GM06990 (cell line): ENCODE measurements around the gene SYNDIG1.

Experiments
- DNase-seq: peaks from one replicate; pipeline ENCODE4 v3.0.0-alpha.2; 2011; ENCODE audit not compliant: insufficient read length; ENCODE audit errors: extremely low read depth
- H3K27me3 ChIP-seq: replicated peaks from 2 replicates; pipeline ENCODE4 v1.6.0; 2011; ENCODE audit warnings: low read length; ENCODE audit not compliant: control insufficient read depth, insufficient read depth
- H3K36me3 ChIP-seq: 2 replicates; pipeline ENCODE4 v1.5.1; 2011; ENCODE audit warnings: low read length; ENCODE audit not compliant: control insufficient read depth, insufficient read depth
- H3K4me3 ChIP-seq: replicated peaks from 2 replicates; pipeline ENCODE4 v1.5.1; 2011; ENCODE audit warnings: low read depth, mild to moderate bottlenecking, control low read depth, low read length
- CTCF ChIP-seq: IDR thresholded peaks from 2 replicates; pipeline ENCODE4 v1.5.1; 2011; ENCODE audit warnings: low read length, control low read depth, mild to moderate bottlenecking, inconsistent platforms; ENCODE audit not compliant: insufficient read depth, poor library complexity, severe bottlenecking

The SYNDIG1 gene

GRCh38 chr20:24651171-24651975 lies 181.9 kb downstream of the SYNDIG1 start:
- TF ChIP-seq CTCF: no peak
- Histone ChIP-seq H3K36me3 (no peaks in the 10 kb centered on the region), H3K27me3 (no peaks in the 10 kb centered on the region), H3K4me3 (no peak overlapping the region)
- DNase-seq: no peak

GRCh38 chr20:24651976-24652345 lies 182.5 kb downstream of the SYNDIG1 start:
- TF ChIP-seq CTCF: no peak
- no peaks in the 10 kb centered on the region for H3K27me3 ChIP-seq

GRCh38 chr20:24653306-24653705 lies 183.9 kb downstream of the SYNDIG1 start:
- Histone ChIP-seq H3K27me3 (no peaks in the 10 kb centered on the region), H3K36me3 (no peaks in the 10 kb centered on the region), H3K4me3 (no peak overlapping the region)
- DNase-seq: no peak
- TF ChIP-seq CTCF: no peak

More at GRCh38 chr20:24651976-24652345, 182.5 kb downstream of the SYNDIG1 start:
- no peak overlapping the region for H3K4me3 ChIP-seq
- DNase-seq: no peak
- no peaks in the 10 kb centered on the region for H3K36me3 ChIP-seq

- Histone ChIP-seq H3K4me3 (no peak overlapping the region), H3K27me3 (no peaks in the 10 kb centered on the region), H3K36me3 (no peaks in the 10 kb centered on the region)
- DNase-seq: no peak
- no peak for TF ChIP-seq CTCF
Measured at GRCh38 chr20:24654425-24654824, 185.0 kb downstream of the SYNDIG1 start.

- no peak overlapping the region for H3K4me3 ChIP-seq
- DNase-seq: no peak
- no peak for TF ChIP-seq CTCF
Measured at GRCh38 chr20:24656391-24656790, 187.0 kb downstream of the SYNDIG1 start.

More at GRCh38 chr20:24656391-24656790, 187.0 kb downstream of the SYNDIG1 start:
- Histone ChIP-seq H3K27me3 (no peaks in the 10 kb centered on the region), H3K36me3 (no peaks in the 10 kb centered on the region)
